Esophagus muscularis mucosa (tissue), 4 donors: ENCODE data around the gene VAMP4. TPM values are rescaled to one million over a fixed set of nuclear protein-coding genes. Genes with fewer than 3 reads are reported as not detected.

Experiments used
- DNase-seq: peaks from one replicate; pipeline ENCODE4 v3.0.0-alpha.2; 2017; ENCODE audit errors: extremely low spot score
- H3K27ac ChIP-seq, 4 donors: fragments of 200-600 bp; sonication (generic); replicated peaks in 1 of 4; 1 replicate in 3 of 4; 2 replicates in 1 of 4; pipeline ENCODE4 v1.5.1; 2016 to 2019; ENCODE audit warnings: mild to moderate bottlenecking in 1 of 4
- H3K27me3 ChIP-seq, 4 donors: fragments of 200-600 bp; sonication (generic); one replicate each; pipeline versions ENCODE4 v1.5.1 to v1.6.0; 2016 to 2019
- H3K36me3 ChIP-seq, 4 donors: fragments of 200-600 bp; sonication (generic); one replicate each; pipeline ENCODE4 v1.5.1; 2016 to 2019
- H3K4me1 ChIP-seq, 4 donors: fragments of 200-600 bp; sonication (generic); one replicate each; pipeline ENCODE4 v1.5.1; 2016 to 2019
- H3K4me3 ChIP-seq, 4 donors: fragments of 200-600 bp; sonication (generic); 1 replicate in 2 of 4; 2 replicates in 2 of 4; pipeline ENCODE4 v1.5.1; 2016 to 2019; ENCODE audit warnings: mild to moderate bottlenecking in 4 of 4, moderate library complexity in 1 of 4
- H3K9me3 ChIP-seq, 4 donors: fragments of 200-600 bp; sonication (generic); 1 replicate in 3 of 4; 2 replicates in 1 of 4; pipeline ENCODE4 v1.5.1; 2016 to 2019
- CTCF ChIP-seq, 3 experiments: fragments of 200-600 bp in 2 of 3; fragments of 450-650 bp in 1 of 3; sonication (generic) in 2 of 3; IDR thresholded peaks; one replicate each; pipeline ENCODE4 v1.5.1; 2017 to 2019; ENCODE audit warnings: antibody characterized with exemption in 3 of 3, mild to moderate bottlenecking in 2 of 3, moderate library complexity in 1 of 3
- EP300 ChIP-seq: sonication (generic); formaldehyde crosslinking; IDR thresholded peaks from one replicate; pipeline ENCODE4 v1.6.1; 2017; ENCODE audit warnings: antibody characterized with exemption
- POLR2A ChIP-seq: fragments of 450-650 bp; IDR thresholded peaks from one replicate; pipeline ENCODE4 v1.6.1; 2017; ENCODE audit warnings: antibody characterized with exemption, moderate library complexity, mild to moderate bottlenecking, low read depth
- POLR2AphosphoS5 ChIP-seq, 2 donors: sonication (generic); formaldehyde crosslinking; IDR thresholded peaks; one replicate each; pipeline ENCODE4 v1.6.1; 2017; ENCODE audit warnings: antibody characterized with exemption in 2 of 2
- WGBS: methylation state at CpG from one replicate; pipeline ENCODE4 v1.1.5; 2018; 5-methylcytosine and 5-hydroxymethylcytosine counted together
- intact Hi-C: fragments of 100-400 bp; cut with DNase I; formaldehyde crosslinking; loops from one replicate; pipeline ENCODE4 v1.15.1; 2023
- total RNA-seq, 4 donors: library from RNA; depleted of rRNA; stranded (reverse); fragments of >200 nt; gene quantifications; one replicate each; pipeline versions ENCODE4 v1.1.0 to v1.2.1, GENCODE V29; 2016

Gene VAMP4
- total RNA-seq, 4 donors from 2014 or later: 14.2 to 19.9 (median 16.1) TPM

GRCh38 chr1:171683870-171684269 is 58.0 kb downstream of the VAMP4 start:
- intact Hi-C loops: no loop called here
- H3K36me3 ChIP-seq: no peaks in the 10 kb centered on the region
- no peaks in the 10 kb centered on the region for H3K27me3 ChIP-seq
- peaks cover 0 to 8% (median 5%) of the 10 kb centered on the region in 4 donors for H3K4me1 ChIP-seq
- no peak overlapping the region for H3K4me3 ChIP-seq
- H3K9me3 ChIP-seq: no peaks in the 10 kb centered on the region
- no peak for TF ChIP-seq POLR2A
- no peak for TF ChIP-seq POLR2AphosphoS5 (IDR thresholded peaks at IDR 0.05)
- no peak for TF ChIP-seq CTCF (IDR thresholded peaks at IDR 0.05)
- no peak for TF ChIP-seq EP300
- H3K27ac ChIP-seq: no peak overlapping the region
- 76% methylated on average over 8 of the region's 8 CpGs for WGBS
- no peak for DNase-seq

GRCh38 chr1:171680339-171680738 is 61.5 kb downstream of the VAMP4 start:
- peaks cover under 1 to 19% (median 17%) of the 10 kb centered on the region in 4 donors for H3K4me1 ChIP-seq
- no peak overlapping the region for H3K4me3 ChIP-seq
- TF ChIP-seq POLR2A (no peak), POLR2AphosphoS5 (IDR thresholded peaks at IDR 0.05) (no peak), EP300 (no peak), CTCF (IDR thresholded peaks at IDR 0.05) (no peak)
- H3K27me3 ChIP-seq: no peaks in the 10 kb centered on the region
- peak; percentile 34 for DNase-seq
- WGBS: 88% methylated on average over 3 of the region's 3 CpGs
- H3K27ac ChIP-seq: no peak overlapping the region
- intact Hi-C loops: no loop called here
- H3K9me3 ChIP-seq: no peaks in the 10 kb centered on the region
- H3K36me3 ChIP-seq: no peaks in the 10 kb centered on the region

GRCh38 chr1:171676823-171677222 is 65.0 kb downstream of the VAMP4 start:
- H3K9me3 ChIP-seq: no peaks in the 10 kb centered on the region
- 87% methylated on average over 2 of the region's 2 CpGs for WGBS
- peaks cover 10 to 52% (median 42%) of the 10 kb centered on the region in 4 donors for H3K4me1 ChIP-seq
- intact Hi-C loops: no loop called here
- no peak overlapping the region for H3K4me3 ChIP-seq
- peak overlapping the region; percentile 74 to 83 (median 76) for H3K27ac ChIP-seq
- peak; percentile 29 for DNase-seq
- TF ChIP-seq CTCF (IDR thresholded peaks at IDR 0.05): no peak
- TF ChIP-seq POLR2AphosphoS5 (IDR thresholded peaks at IDR 0.05): no peak
- TF ChIP-seq EP300: no peak
- no peak for TF ChIP-seq POLR2A
- H3K36me3 ChIP-seq: no peaks in the 10 kb centered on the region
- no peaks in the 10 kb centered on the region for H3K27me3 ChIP-seq

GRCh38 chr1:171674431-171675405 is 67.1 kb downstream of the VAMP4 start:
- Histone ChIP-seq H3K4me1 (peaks cover 10 to 57% (median 44%) of the 10 kb centered on the region in 4 donors), H3K27me3 (no peaks in the 10 kb centered on the region), H3K9me3 (no peaks in the 10 kb centered on the region), H3K36me3 (no peaks in the 10 kb centered on the region), H3K4me3 (no peak overlapping the region), H3K27ac (peak overlapping the region; percentile 74 to 83 (median 76))
- 36% methylated on average over 3 of the region's 3 CpGs for WGBS
- intact Hi-C loops: no loop called here
- DNase-seq: no peak
- TF ChIP-seq POLR2A (no peak), CTCF (IDR thresholded peaks at IDR 0.05) (no peak), POLR2AphosphoS5 (IDR thresholded peaks at IDR 0.05) (no peak), EP300 (no peak)
